ENCODE measurements around the gene KRT28.

DNA sequence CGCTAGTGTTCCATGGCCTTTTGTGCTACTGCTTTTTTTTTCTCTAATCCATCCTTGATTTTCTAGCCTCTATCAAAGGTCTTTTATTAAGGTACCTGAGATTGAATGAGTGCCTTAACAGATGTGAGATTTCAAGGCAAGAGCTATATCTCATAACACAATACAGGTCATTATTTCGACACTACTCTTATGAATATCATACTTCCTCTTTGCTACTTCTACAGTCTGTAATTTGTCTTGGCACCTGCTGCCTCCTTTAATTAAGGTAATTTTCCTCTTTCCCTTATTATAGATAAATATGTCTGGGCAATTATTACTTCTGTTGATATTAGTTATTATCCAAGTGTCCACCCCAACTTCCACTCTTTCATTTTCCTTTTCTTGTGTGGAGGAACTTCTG, 5.3 kb downstream of the KRT28 start:
- TF ChIP-seq, protein P1, sequence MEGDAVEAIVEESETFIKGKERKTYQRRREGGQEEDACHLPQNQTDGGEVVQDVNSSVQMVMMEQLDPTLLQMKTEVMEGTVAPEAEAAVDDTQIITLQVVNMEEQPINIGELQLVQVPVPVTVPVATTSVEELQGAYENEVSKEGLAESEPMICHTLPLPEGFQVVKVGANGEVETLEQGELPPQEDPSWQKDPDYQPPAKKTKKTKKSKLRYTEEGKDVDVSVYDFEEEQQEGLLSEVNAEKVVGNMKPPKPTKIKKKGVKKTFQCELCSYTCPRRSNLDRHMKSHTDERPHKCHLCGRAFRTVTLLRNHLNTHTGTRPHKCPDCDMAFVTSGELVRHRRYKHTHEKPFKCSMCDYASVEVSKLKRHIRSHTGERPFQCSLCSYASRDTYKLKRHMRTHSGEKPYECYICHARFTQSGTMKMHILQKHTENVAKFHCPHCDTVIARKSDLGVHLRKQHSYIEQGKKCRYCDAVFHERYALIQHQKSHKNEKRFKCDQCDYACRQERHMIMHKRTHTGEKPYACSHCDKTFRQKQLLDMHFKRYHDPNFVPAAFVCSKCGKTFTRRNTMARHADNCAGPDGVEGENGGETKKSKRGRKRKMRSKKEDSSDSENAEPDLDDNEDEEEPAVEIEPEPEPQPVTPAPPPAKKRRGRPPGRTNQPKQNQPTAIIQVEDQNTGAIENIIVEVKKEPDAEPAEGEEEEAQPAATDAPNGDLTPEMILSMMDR (IDR thresholded peaks at IDR 0.05; ENCODE audit: insufficient read depth, low read length, poor library complexity, severe bottlenecking) = no peak
- no peak for TF ChIP-seq EZH2phosphoT487 (conservative IDR thresholded peaks at IDR 0.05; ENCODE audit: low read length)

All from SU-DHL-6 (cell line).